Heart left ventricle (tissue), 13 donors: ENCODE results near the gene ZNG1A.
"Not testable (repeated sequence)": the region's sequence is repeated elsewhere in the genome, so short reads cannot be mapped to it uniquely, and the experiment has no call there.

Source experiments
- CTCF ChIP-seq, 12 donors: fragments of 200-600 bp; sonication (generic) in 4 of 12; IDR thresholded peaks; one replicate each; pipeline versions ENCODE4 v1.5.0 to v1.8.0; 2018 to 2022; ENCODE audit warnings: antibody characterized with exemption in 12 of 12, mild to moderate bottlenecking in 5 of 12
- POLR2A ChIP-seq, 2 donors: fragments of 450-650 bp; IDR thresholded peaks; one replicate each; pipeline ENCODE4 v1.6.1; 2017; ENCODE audit warnings: antibody characterized with exemption in 2 of 2, mild to moderate bottlenecking in 2 of 2, moderate library complexity in 2 of 2
- donor health status: ischemic (EF 13 %, LVEDD 7.1; RV severe dilation, severe dysfunction).
- donor health status: DM: no; HTN: yes; CAD: no.
- donor health status: DM: no; HTN: no; CAD: no.
- donor health status: ischemic (EF 25% LVEDD 6.9; RV normal size, moderate dysfunction).
- donor health status: ischemic (EF 25% LVEDD 5.7; RV mildly dilated, moderate dysfunction).
- donor health status: ischemic (EF 35%, LVEDD 5.7; RV mildly dilated, moderate dysfunction).
- donor health status: nonischemic (EF 11% LVEDD 7.7; RV severe dilation, severe dysfunction).
- donor health status: DM: yes; HTN: yes; CAD: no.
- donor health status: PGD.
- donor health status: ischemic (EF 29% LVEDD 5.4; RV normal size, mild dysfunction).
- donor health status: nonischemic (EF 23%, LVEDD 6.1; RV moderate dilation, normal function).

- not testable (repeated sequence) for TF ChIP-seq CTCF, POLR2A (IDR thresholded peaks at IDR 0.05)
Observed at GRCh38 chr9:117144-117994, 61.5 kb downstream of the ZNG1A start.
